PFSK-1 (cell line): ENCODE measurements around the gene PHF19.

ENCODE experiments used
- POLR2AphosphoS5 ChIP-seq: IDR thresholded peaks from 2 replicates; pipeline ENCODE4 v1.6.1; 2012; ENCODE audit warnings: low read depth, mild to moderate bottlenecking, control low read depth, low read length, moderate library complexity
- TAF1 ChIP-seq: IDR thresholded peaks from 2 replicates; pipeline ENCODE4 v1.6.1; 2012; ENCODE audit warnings: low read length, control low read depth, borderline replicate concordance; ENCODE audit not compliant: insufficient read depth

GRCh38 chr9:120832807-120833206 lies 44.2 kb downstream of the PHF19 start:
- no peak for TF ChIP-seq POLR2AphosphoS5
- TF ChIP-seq TAF1, result no peak
